H1 (cell line): ENCODE data around the gene P2RX1. TPM values are rescaled to one million over a fixed set of nuclear protein-coding genes. Genes with fewer than 3 reads are reported as not detected.

Experiments used
- ASH2L ChIP-seq: fragments of 200-600, 300-600 bp; sonication (generic); IDR thresholded peaks from one replicate; pipeline ENCODE4 v1.7.1; 2017; ENCODE audit warnings: low read length
- CEBPB ChIP-seq: IDR thresholded peaks from 2 replicates; pipeline ENCODE4 v1.6.1; 2012; ENCODE audit warnings: low read depth, low read length
- EGR1 ChIP-seq: IDR thresholded peaks from 2 replicates; pipeline ENCODE4 v1.6.1; 2011; ENCODE audit warnings: low read depth, low read length, borderline replicate concordance
- EP300 ChIP-seq, 2 experiments: IDR thresholded peaks; 1 replicate in 1 of 2; 2 replicates in 1 of 2; pipeline ENCODE4 v1.6.1; 2011 to 2012; ENCODE audit warnings: low read depth in 2 of 2, low read length in 2 of 2, mild to moderate bottlenecking in 2 of 2, borderline replicate concordance in 1 of 2, inconsistent platforms in 1 of 2, moderate library complexity in 1 of 2
- FOSL1 ChIP-seq: IDR thresholded peaks from 2 replicates; pipeline ENCODE4 v1.6.1; 2011; ENCODE audit warnings: mild to moderate bottlenecking, low read depth, low read length, moderate library complexity; ENCODE audit not compliant: insufficient read depth
- MAFK ChIP-seq: IDR thresholded peaks from 2 replicates; pipeline ENCODE4 v1.6.1; 2012; ENCODE audit warnings: low read depth, mild to moderate bottlenecking, improper control_type of control experiment, low read length
- SIX5 ChIP-seq: IDR thresholded peaks from 2 replicates; pipeline ENCODE4 v1.6.1; 2011; ENCODE audit warnings: mild to moderate bottlenecking, low read depth, low read length
- YY1 ChIP-seq: IDR thresholded peaks from 2 replicates; pipeline ENCODE4 v1.6.1; 2011; ENCODE audit warnings: low read depth, mild to moderate bottlenecking, low read length
- ZNF274 ChIP-seq: IDR thresholded peaks from 2 replicates; pipeline ENCODE4 v1.7.0; 2012; ENCODE audit warnings: low read length, borderline replicate concordance; ENCODE audit errors: extremely low read depth
- polyA plus RNA-seq, 7 experiments: library from polyadenylated mRNA; depleted of rRNA in 3 of 7; stranded (reverse) in 5 of 7; unstranded in 2 of 7; fragments of >200 nt in 5 of 7; fragments of 200-250 nt in 2 of 7; gene quantifications; 1 replicate in 5 of 7; 2 replicates in 1 of 7; 4 replicates in 1 of 7; pipeline versions ENCODE4 v1.2.1 to v1.2.3, GENCODE V29; 2011 to 2013; ENCODE audit warnings: missing spikeins in 2 of 7, mixed read lengths in 2 of 7
- total RNA-seq: library from RNA; stranded (reverse); fragmentation: NEBNext Ultra II Directional; extraction: Animal tissue kit (Norgen Biotek cat#: 25700); gene quantifications from 2 replicates; pipeline ENCODE4 v1.2.1, GENCODE V29; 2021

Gene P2RX1
- total and polyA plus RNA-seq, 2 of the 8 experiments (the other 6 are each of a cell fraction or from before 2014, with no cell fraction given): 0.45 to 1.1 TPM

DNA sequence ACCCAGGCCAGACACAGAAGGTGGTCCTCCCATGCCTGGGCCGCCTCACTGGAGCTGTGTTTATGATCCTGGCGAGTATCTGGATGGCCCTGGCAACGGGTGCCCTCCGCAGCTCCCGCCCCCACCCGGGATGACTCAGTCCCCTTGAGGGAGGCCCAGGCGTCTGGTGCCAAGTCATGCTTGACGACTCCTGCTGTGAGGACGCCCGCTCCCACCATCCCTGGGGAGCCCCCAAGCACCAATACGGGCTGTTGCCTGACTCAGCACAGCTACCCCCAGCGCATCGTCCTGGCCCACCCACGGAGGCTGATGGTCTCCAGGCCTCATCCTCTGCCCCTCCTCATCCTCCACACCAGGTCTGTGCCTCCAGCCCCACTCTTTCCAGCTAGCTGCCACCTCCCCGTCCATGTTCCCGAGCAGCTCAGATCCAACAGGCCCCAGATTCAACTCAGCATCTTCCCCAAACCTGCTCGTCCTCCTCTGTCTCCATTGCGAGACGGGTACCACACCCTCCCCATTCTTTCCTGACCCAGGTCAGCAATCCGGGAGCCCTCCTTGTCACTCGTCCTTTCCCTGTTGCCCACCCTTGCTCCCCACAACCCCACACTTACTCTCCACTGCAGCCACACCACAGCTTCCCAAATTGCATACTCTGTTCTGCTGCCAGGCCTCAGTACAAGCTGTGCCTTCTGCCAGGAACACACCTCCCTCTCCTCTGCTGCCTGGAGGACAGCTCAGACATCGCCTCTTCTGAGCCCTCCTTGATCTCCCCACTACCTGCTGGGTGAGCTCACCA, 26.0 kb downstream of the P2RX1 start (continued):
- TF ChIP-seq FOSL1 (no peak), MAFK (no peak), EP300 (IDR thresholded peaks at IDR 0.05; ENCODE audit: borderline replicate concordance in 1 of 2, low read depth in 2 of 2, low read length in 2 of 2) (no peak), ASH2L (no peak), CEBPB (no peak), YY1 (no peak), SIX5 (no peak), ZNF274 (no peak), EGR1 (no peak)
